ENCODE data around the gene COG8.
"Not testable (repeated sequence)": the region's sequence is repeated elsewhere in the genome, so short reads cannot be mapped to it uniquely, and the experiment has no call there.

Gene COG8

GRCh38 chr16:69318177-69318910 is 21.0 kb downstream of the COG8 start:
- DNase-seq, result no peak

- DNase-seq, result no peak
Observed at GRCh38 chr16:69316595-69317034, 22.7 kb downstream of the COG8 start.

GRCh38 chr16:69315486-69316311 is 23.7 kb downstream of the COG8 start:
- DNase-seq, result no peak

- no peak for DNase-seq
Observed at GRCh38 chr16:69314534-69314933, 24.8 kb downstream of the COG8 start.

GRCh38 chr16:69313469-69313868 is 25.9 kb downstream of the COG8 start:
- no peak for DNase-seq

- DNase-seq, result peak; percentile 43
Observed at GRCh38 chr16:69311533-69312387, 27.6 kb downstream of the COG8 start.

GRCh38 chr16:69310653-69311532 is 28.5 kb downstream of the COG8 start, which contains the start of gene VPS4A:
VPS4A (plus strand) TSS chr16:69311350; CDS start chr16:69311512, 162 bp downstream.
- peak; percentile 95 for DNase-seq

- DNase-seq, result no peak
Observed at GRCh38 chr16:69309316-69309715, 30.0 kb downstream of the COG8 start.

GRCh38 chr16:69307856-69308255 is 31.5 kb downstream of the COG8 start:
- no peak for DNase-seq

- DNase-seq, result no peak
Observed at GRCh38 chr16:69307091-69307490, 32.3 kb downstream of the COG8 start.

- no peak for DNase-seq
Observed at GRCh38 chr16:69306031-69306430, 33.3 kb downstream of the COG8 start.

- no peak for DNase-seq
Observed at GRCh38 chr16:69302301-69302700, 37.1 kb downstream of the COG8 start.

GRCh38 chr16:69301861-69302260 is 37.5 kb downstream of the COG8 start:
- no peak for DNase-seq

- no peak for DNase-seq
Observed at GRCh38 chr16:69301187-69301586, 38.2 kb downstream of the COG8 start.

- no peak for DNase-seq
Observed at GRCh38 chr16:69298261-69298660, 41.1 kb downstream of the COG8 start.

GRCh38 chr16:69296771-69297170 is 42.6 kb downstream of the COG8 start:
- DNase-seq, result not testable (repeated sequence)

- no peak for DNase-seq
Observed at GRCh38 chr16:69294051-69294450, 45.3 kb downstream of the COG8 start.

- DNase-seq, result no peak
Observed at GRCh38 chr16:69293401-69293800, 46.0 kb downstream of the COG8 start.

GRCh38 chr16:69291657-69292056 is 47.7 kb downstream of the COG8 start:
- not testable (repeated sequence) for DNase-seq

GRCh38 chr16:69286941-69287713 is 52.2 kb downstream of the COG8 start:
- peak; percentile 70 for DNase-seq

- DNase-seq, result no peak
Observed at GRCh38 chr16:69285240-69285639, 54.1 kb downstream of the COG8 start.
